H9 (cell line): ENCODE measurements around the gene MSANTD1. TPM values are rescaled to one million over a fixed set of nuclear protein-coding genes. Genes with fewer than 3 reads are reported as not detected.

ENCODE experiments used
- DNase-seq: peaks from one replicate; pipeline ENCODE4 v3.0.0-alpha.2; 2017
- H2AFZ ChIP-seq: one replicate; pipeline ENCODE4 v1.6.1; 2013; ENCODE audit warnings: mild to moderate bottlenecking, low read length, control low read depth, moderate library complexity
- H2AK5ac ChIP-seq: 2 replicates; pipeline ENCODE4 v1.6.1; 2013; ENCODE audit warnings: low read length, control low read depth, mixed read lengths; ENCODE audit not compliant: insufficient read length
- H2BK120ac ChIP-seq: one replicate; pipeline ENCODE4 v1.6.1; 2013; ENCODE audit warnings: low read depth, mild to moderate bottlenecking, low read length, control low read depth, inconsistent platforms; ENCODE audit not compliant: poor library complexity, severe bottlenecking
- H2BK12ac ChIP-seq: 2 replicates; pipeline ENCODE4 v1.6.1; 2013; ENCODE audit warnings: low read length, control low read depth, mixed read lengths, low read depth; ENCODE audit not compliant: insufficient read length
- H2BK15ac ChIP-seq: 2 replicates; pipeline ENCODE4 v1.6.1; 2013; ENCODE audit warnings: low read depth, low read length, control low read depth
- H2BK20ac ChIP-seq: one replicate; pipeline ENCODE4 v1.6.1; 2013; ENCODE audit warnings: low read depth, mild to moderate bottlenecking, low read length, control low read depth, inconsistent platforms; ENCODE audit not compliant: poor library complexity, severe bottlenecking
- H2BK5ac ChIP-seq: 2 replicates; pipeline ENCODE4 v1.6.1; 2013; ENCODE audit warnings: low read length, control low read depth, mixed read lengths; ENCODE audit not compliant: insufficient read length
- H3K14ac ChIP-seq: 2 replicates; pipeline ENCODE4 v1.6.1; 2013; ENCODE audit warnings: low read length, control low read depth; ENCODE audit not compliant: insufficient read depth
- H3K18ac ChIP-seq: 2 replicates; pipeline ENCODE4 v1.6.1; 2013; ENCODE audit warnings: low read depth, mild to moderate bottlenecking, mixed read lengths, low read length, control low read depth; ENCODE audit not compliant: insufficient read length
- H3K23ac ChIP-seq: 2 replicates; pipeline ENCODE4 v1.6.1; 2013; ENCODE audit warnings: low read length, control low read depth, mixed read lengths, low read depth; ENCODE audit not compliant: insufficient read length
- H3K23me2 ChIP-seq: 2 replicates; pipeline ENCODE4 v1.6.1; 2013; ENCODE audit warnings: low read depth, mild to moderate bottlenecking, mixed read lengths, low read length, control low read depth; ENCODE audit not compliant: insufficient read length, poor library complexity, severe bottlenecking
- H3K27ac ChIP-seq: 2 replicates; pipeline ENCODE4 v1.5.1; 2013; ENCODE audit warnings: low read length, control low read depth, mixed read lengths, low read depth; ENCODE audit not compliant: insufficient read length
- H3K27me3 ChIP-seq: 2 replicates; pipeline ENCODE4 v1.6.1; 2013; ENCODE audit warnings: low read length, control low read depth, inconsistent platforms; ENCODE audit not compliant: insufficient read depth
- H3K4ac ChIP-seq: 2 replicates; pipeline ENCODE4 v1.6.1; 2013; ENCODE audit warnings: low read depth, mild to moderate bottlenecking, control low read depth, inconsistent platforms, low read length, moderate library complexity
- H3K4me1 ChIP-seq: 2 replicates; pipeline ENCODE4 v1.6.1; 2013; ENCODE audit warnings: low read length, control low read depth, inconsistent platforms; ENCODE audit not compliant: insufficient read depth
- H3K4me2 ChIP-seq: 2 replicates; pipeline ENCODE4 v1.6.1; 2013; ENCODE audit warnings: low read length, control low read depth, mixed read lengths; ENCODE audit not compliant: insufficient read length, insufficient read depth
- H3K56ac ChIP-seq: 2 replicates; pipeline ENCODE4 v1.6.1; 2013; ENCODE audit warnings: low read depth, mild to moderate bottlenecking, mixed read lengths, low read length, control low read depth; ENCODE audit not compliant: insufficient read length
- H3K79me1 ChIP-seq: 2 replicates; pipeline ENCODE4 v1.6.1; 2013; ENCODE audit warnings: low read depth, mild to moderate bottlenecking, moderate library complexity, low read length, control low read depth, inconsistent platforms; ENCODE audit not compliant: insufficient read depth, poor library complexity, severe bottlenecking
- H3K79me2 ChIP-seq: 2 replicates; pipeline ENCODE4 v1.6.1; 2013; ENCODE audit warnings: low read length, control low read depth, inconsistent platforms; ENCODE audit not compliant: insufficient read depth
- H3K9ac ChIP-seq: 2 replicates; pipeline ENCODE4 v1.6.1; 2013; ENCODE audit warnings: low read length, control low read depth, mixed read lengths; ENCODE audit not compliant: insufficient read length; ENCODE audit errors: extremely low read depth
- H3K9me3 ChIP-seq: one replicate; pipeline ENCODE4 v1.6.1; 2013; ENCODE audit warnings: low read depth, low read length, inconsistent platforms; ENCODE audit not compliant: control insufficient read depth
- H3T11ph ChIP-seq: one replicate; pipeline ENCODE4 v1.6.1; 2013; ENCODE audit warnings: mild to moderate bottlenecking, low read length, control low read depth, inconsistent platforms
- H4K20me1 ChIP-seq: one replicate; pipeline ENCODE4 v1.6.1; 2013; ENCODE audit not compliant: control insufficient read depth, insufficient read length, insufficient read depth
- H4K5ac ChIP-seq: 2 replicates; pipeline ENCODE4 v1.6.1; 2013; ENCODE audit warnings: low read depth, mild to moderate bottlenecking, mixed read lengths, low read length, control low read depth; ENCODE audit not compliant: insufficient read length
- H4K8ac ChIP-seq: replicated peaks from 2 replicates; pipeline ENCODE4 v1.6.1; 2013; ENCODE audit warnings: low read length, control low read depth, mixed read lengths, low read depth; ENCODE audit not compliant: insufficient read length
- H4K91ac ChIP-seq: 2 replicates; pipeline ENCODE4 v1.6.1; 2013; ENCODE audit warnings: low read depth, mild to moderate bottlenecking, moderate library complexity, mixed read lengths, low read length, control low read depth; ENCODE audit not compliant: insufficient read length
- H3K27ac Mint-ChIP-seq, 3 experiments: 2 replicates in 2 of 3; 3 replicates in 1 of 3; pipeline ENCODE4 v1.8.0; 2020 to 2021; ENCODE audit warnings: mixed read lengths in 3 of 3, mild to moderate bottlenecking in 1 of 3, moderate library complexity in 1 of 3
- H3K27me3 Mint-ChIP-seq: 2 replicates; pipeline ENCODE4 v1.8.0; 2021; ENCODE audit warnings: low read depth, mild to moderate bottlenecking, moderate library complexity, mixed read lengths
- H3K36me3 Mint-ChIP-seq, 3 experiments: 2 replicates in 2 of 3; 3 replicates in 1 of 3; pipeline ENCODE4 v1.8.0; 2020 to 2021; ENCODE audit warnings: low read depth in 3 of 3, mixed read lengths in 3 of 3; ENCODE audit not compliant: insufficient read depth in 1 of 3
- H3K4me1 Mint-ChIP-seq, 2 experiments: 2 replicates each; pipeline ENCODE4 v1.8.0; 2020; ENCODE audit warnings: mixed read lengths in 2 of 2
- H3K4me3 Mint-ChIP-seq, 2 experiments: 2 replicates in 1 of 2; 3 replicates in 1 of 2; pipeline ENCODE4 v1.8.0; 2020 to 2021; ENCODE audit warnings: mild to moderate bottlenecking in 2 of 2, mixed read lengths in 2 of 2, moderate library complexity in 1 of 2
- H3K9me3 Mint-ChIP-seq, 2 experiments: 2 replicates in 1 of 2; 3 replicates in 1 of 2; pipeline ENCODE4 v1.8.0; 2020; ENCODE audit warnings: mild to moderate bottlenecking in 2 of 2, mixed read lengths in 2 of 2, moderate library complexity in 1 of 2
- CTCF ChIP-seq: fragments of 200-600 bp; sonication (generic); conservative IDR thresholded peaks from 3 replicates; pipeline ENCODE4 v1.8.0; 2021; ENCODE audit warnings: antibody characterized with exemption, mild to moderate bottlenecking
- WGBS: extraction: QIAGEN DNeasy Blood & Tissue Kit; methylation state at CpG from one replicate; pipeline ENCODE4 v1.1.7; 2013; ENCODE audit warnings: missing lambda C conversion rate, low lambda C conversion rate, mixed read lengths; ENCODE audit not compliant: insufficient read length; ENCODE audit errors: extremely low coverage; 5-methylcytosine and 5-hydroxymethylcytosine counted together
- total RNA-seq: library from RNA; stranded (reverse); gene quantifications from 2 replicates; pipeline ENCODE4 v1.2.1, GENCODE V29; 2021

MSANTD1 gene
- total RNA-seq, 1 experiment from 2014 or later, result 0.83 TPM

- Mint-ChIP-seq H3K4me1 (no peaks in the 10 kb centered on the region), H3K36me3 (peaks cover 57 to 75% (median 67%) of the 10 kb centered on the region in 3 experiments), H3K27me3 (peaks cover 6% of the 10 kb centered on the region), H3K9me3 (peaks cover 3 to 7% of the 10 kb centered on the region in 2 experiments; a peak in 3 of 5 replicates), H3K27ac (peak overlapping the region in 2 of 3 experiments; percentile 11 to 56; a peak in 3 of 7 replicates), H3K4me3 (no peak overlapping the region)
- Histone ChIP-seq H3K79me2 (no peaks in the 10 kb centered on the region), H3K23ac (no peak overlapping the region), H3K18ac (no peak overlapping the region), H3T11ph (no peak overlapping the region), H2AFZ (no peak overlapping the region), H3K14ac (no peak overlapping the region), H4K8ac (peak overlapping the region; percentile 27), H2BK5ac (no peak overlapping the region), H3K9me3 (no peaks in the 10 kb centered on the region), H3K4ac (no peak overlapping the region), H4K20me1 (peaks cover 5% of the 10 kb centered on the region), H2BK20ac (no peak overlapping the region), H2AK5ac (no peak overlapping the region), H2BK12ac (no peak overlapping the region), H3K4me2 (no peak overlapping the region), H3K27me3 (no peaks in the 10 kb centered on the region), H4K91ac (no peak overlapping the region), H3K79me1 (no peaks in the 10 kb centered on the region), H3K27ac (no peak overlapping the region), H3K56ac (no peak overlapping the region), H2BK120ac (no peak overlapping the region), H3K4me1 (no peaks in the 10 kb centered on the region), H4K5ac (no peak overlapping the region), H2BK15ac (no peak overlapping the region), H3K23me2 (no peaks in the 10 kb centered on the region), H3K9ac (no peak overlapping the region)
- no peak for TF ChIP-seq CTCF
- no CpG with 5 or more reads among the region's 9 CpGs for WGBS
- no peak for DNase-seq
These were observed 19.6 kb upstream of the MSANTD1 start for GRCh38 chr4:3229328-3229727.
